ENCODE measurements around the gene MMP8. TPM values are rescaled to one million over a fixed set of nuclear protein-coding genes. Genes with fewer than 3 reads are reported as not detected.

Gene MMP8
- polyA plus RNA-seq, 1 donor (not counting 4 experiments of a cell fraction or from before 2014, with no cell fraction given) = 0.09 TPM

DNA sequence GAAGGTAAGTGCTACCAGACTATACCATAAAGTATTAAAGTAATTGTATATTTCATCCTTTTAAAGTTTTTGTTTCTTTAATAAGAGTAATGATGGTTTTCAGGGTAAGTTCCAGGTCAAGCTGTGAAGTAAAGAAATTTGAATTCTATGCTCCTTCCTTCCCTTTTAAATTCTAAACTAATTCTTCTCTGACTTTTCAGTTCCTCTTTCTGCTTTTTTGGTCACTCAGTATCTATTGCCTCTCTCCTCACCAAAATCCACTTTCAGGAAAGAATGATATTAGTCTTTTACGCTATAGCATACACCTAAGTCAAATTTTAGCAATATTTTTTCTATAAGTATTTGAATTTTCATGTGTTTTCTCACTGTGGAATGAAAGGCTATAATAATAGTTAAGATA lies 8.2 kb downstream of the MMP8 start:
- H3K36me3 ChIP-seq (ENCODE audit: control insufficient read depth in 2 of 2, extremely low read depth in 1 of 2, insufficient read depth in 2 of 2, low read length in 2 of 2) = no peaks in the 10 kb centered on the region
- no peaks in the 10 kb centered on the region for H3K9me1 ChIP-seq (ENCODE audit: control insufficient read depth, extremely low read depth, insufficient read depth, low read length)
- dilution Hi-C loops (cut with MboI; ENCODE audit: extremely low pct_ligation_motif_present, low sequenced_read_pairs) = no loop called here
- H3K4me1 ChIP-seq (ENCODE audit: control insufficient read depth, extremely low read depth, insufficient read depth, low read length) = no peaks in the 10 kb centered on the region
- H4K20me1 ChIP-seq (ENCODE audit: control insufficient read depth, extremely low read depth, insufficient read depth, low read length) = no peaks in the 10 kb centered on the region
- H3K9me3 ChIP-seq (ENCODE audit: control insufficient read depth, low read depth, low read length) = no peaks in the 10 kb centered on the region
- no peak overlapping the region for H3K27ac ChIP-seq (ENCODE audit: control insufficient read depth, insufficient read depth, low read length)
- H3K4me3 ChIP-seq (ENCODE audit: control insufficient read depth in 2 of 3, extremely low read depth in 1 of 3, insufficient read depth in 2 of 3, low read depth in 1 of 3, low read length in 3 of 3) = no peak overlapping the region
- no peak overlapping the region for H3K4me2 ChIP-seq (ENCODE audit: control insufficient read depth, extremely low read depth, insufficient read depth, low read depth, low read length)
- DNase-seq (ENCODE audit: low read depth, low spot score) = no peak
- H2AFZ ChIP-seq (ENCODE audit: control insufficient read depth, low read length) = no peak overlapping the region
- TF ChIP-seq CTCF (optimal IDR thresholded peaks at IDR 0.05 in 1 of 3, IDR thresholded peaks at IDR 0.05 in 1 of 3, conservative IDR thresholded peaks at IDR 0.05 in 1 of 3; ENCODE audit: extremely low read depth in 1 of 3, insufficient read depth in 2 of 3, low read length in 3 of 3) = no peak
- no peak for TF ChIP-seq EZH2 (IDR thresholded peaks at IDR 0.05; ENCODE audit: low read length)
- H3K27me3 ChIP-seq (ENCODE audit: control insufficient read depth, extremely low read depth, insufficient read depth, low read length) = no peaks in the 10 kb centered on the region
- FAIRE-seq = no peak
- no peaks in the 10 kb centered on the region for H3K79me2 ChIP-seq (ENCODE audit: control insufficient read depth, insufficient read depth, low read length)
- H3K9ac ChIP-seq (ENCODE audit: control insufficient read depth, extremely low read depth, insufficient read depth, low read length) = no peak overlapping the region

GRCh38 chr11:102712137-102712536 lies 12.6 kb downstream of the MMP8 start:
- no peaks in the 10 kb centered on the region for H3K79me2 ChIP-seq (ENCODE audit: control insufficient read depth, insufficient read depth, low read length)
- H4K20me1 ChIP-seq (ENCODE audit: control insufficient read depth, extremely low read depth, insufficient read depth, low read length) = no peaks in the 10 kb centered on the region
- no peak for TF ChIP-seq EZH2 (IDR thresholded peaks at IDR 0.05; ENCODE audit: low read length)
- no peak for TF ChIP-seq CTCF (optimal IDR thresholded peaks at IDR 0.05 in 1 of 3, IDR thresholded peaks at IDR 0.05 in 1 of 3, conservative IDR thresholded peaks at IDR 0.05 in 1 of 3; ENCODE audit: extremely low read depth in 1 of 3, insufficient read depth in 2 of 3, low read length in 3 of 3)
- no peaks in the 10 kb centered on the region for H3K9me3 ChIP-seq (ENCODE audit: control insufficient read depth, low read depth, low read length)
- dilution Hi-C loops (cut with MboI; ENCODE audit: extremely low pct_ligation_motif_present, low sequenced_read_pairs) = no loop called here
- H3K4me1 ChIP-seq (ENCODE audit: control insufficient read depth, extremely low read depth, insufficient read depth, low read length) = no peaks in the 10 kb centered on the region
- no peak overlapping the region for H2AFZ ChIP-seq (ENCODE audit: control insufficient read depth, low read length)
- H3K9me1 ChIP-seq (ENCODE audit: control insufficient read depth, extremely low read depth, insufficient read depth, low read length) = no peaks in the 10 kb centered on the region
- H3K27ac ChIP-seq (ENCODE audit: control insufficient read depth, insufficient read depth, low read length) = no peak overlapping the region
- FAIRE-seq (no peak), DNase-seq (ENCODE audit: low read depth, low spot score) (no peak)
- no peak overlapping the region for H3K4me2 ChIP-seq (ENCODE audit: control insufficient read depth, extremely low read depth, insufficient read depth, low read depth, low read length)
- H3K4me3 ChIP-seq (ENCODE audit: control insufficient read depth in 2 of 3, extremely low read depth in 1 of 3, insufficient read depth in 2 of 3, low read depth in 1 of 3, low read length in 3 of 3) = no peak overlapping the region
- no peaks in the 10 kb centered on the region for H3K27me3 ChIP-seq (ENCODE audit: control insufficient read depth, extremely low read depth, insufficient read depth, low read length)
- no peaks in the 10 kb centered on the region for H3K36me3 ChIP-seq (ENCODE audit: control insufficient read depth in 2 of 2, extremely low read depth in 1 of 2, insufficient read depth in 2 of 2, low read length in 2 of 2)
- H3K9ac ChIP-seq (ENCODE audit: control insufficient read depth, extremely low read depth, insufficient read depth, low read length) = no peak overlapping the region
